ENCODE results near the gene ZNF678. TPM values are rescaled to one million over a fixed set of nuclear protein-coding genes. Genes with fewer than 3 reads are reported as not detected.
"Not testable (repeated sequence)": the region's sequence is repeated elsewhere in the genome, so short reads cannot be mapped to it uniquely, and the experiment has no call there.

ZNF678 gene
- total RNA-seq, 1 donor from 2014 or later = 15.2 TPM

DNA sequence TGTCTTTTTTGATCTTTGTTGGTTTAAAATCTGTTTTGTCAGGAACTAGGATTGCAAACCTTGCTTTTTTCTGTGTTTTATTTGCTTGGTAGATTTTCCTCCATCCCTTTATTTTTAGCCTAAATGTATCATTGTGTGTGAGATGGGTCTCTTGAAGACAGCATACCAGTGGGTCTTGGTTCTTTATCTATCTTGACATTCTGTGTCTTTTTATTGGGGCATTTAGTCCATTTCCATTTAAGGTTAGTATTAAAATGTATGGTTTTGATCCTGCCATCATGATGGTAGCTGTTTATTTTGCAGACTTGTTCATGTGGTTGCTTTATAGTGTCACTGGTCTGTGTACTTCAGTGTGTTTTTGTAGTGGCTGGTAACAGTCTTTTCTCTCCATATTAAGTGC lies 14.1 kb downstream of the ZNF678 start:
- intact Hi-C loops (cut with DNase I) = no loop called here
- Histone ChIP-seq H3K36me3 (no peaks in the 10 kb centered on the region), H3K4me1 (no peaks in the 10 kb centered on the region), H3K27ac (no peak overlapping the region), H3K27me3 (no peaks in the 10 kb centered on the region), H3K4me3 (no peak overlapping the region), H3K9me3 (no peaks in the 10 kb centered on the region)
- no peak for TF ChIP-seq POLR2A (IDR thresholded peaks at IDR 0.05)
- TF ChIP-seq POLR2AphosphoS5 (IDR thresholded peaks at IDR 0.05; ENCODE audit: insufficient read depth in 1 of 2, low read depth in 1 of 2) = no peak
- no peak for TF ChIP-seq CTCF (IDR thresholded peaks at IDR 0.05)
- DNase-seq (ENCODE audit: extremely low spot score in 2 of 2) = no peak

DNA sequence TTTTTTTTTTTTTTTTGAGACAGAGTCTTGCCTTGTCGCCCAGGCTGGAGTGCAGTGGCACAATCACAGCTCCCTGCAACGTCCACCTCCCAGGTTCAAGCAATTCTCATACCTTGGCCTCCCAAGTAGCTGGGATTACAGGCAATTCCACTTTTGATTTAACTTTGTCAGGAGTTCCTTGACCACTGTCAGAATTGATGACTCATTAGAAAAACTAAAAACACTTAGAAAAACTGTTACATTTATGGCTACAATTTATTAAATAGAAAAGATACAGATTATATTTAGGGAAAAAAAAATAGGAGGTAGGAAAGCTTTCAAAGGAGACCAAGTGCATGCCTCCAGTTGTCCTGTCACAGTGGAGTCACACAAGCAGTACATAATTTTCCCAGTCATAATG lies 20.0 kb downstream of the ZNF678 start:
- Histone ChIP-seq H3K27me3 (no peaks in the 10 kb centered on the region), H3K27ac (no peak overlapping the region), H3K4me3 (no peak overlapping the region), H3K4me1 (no peaks in the 10 kb centered on the region), H3K36me3 (peaks cover 0 to 6% of the 10 kb centered on the region in 2 donors), H3K9me3 (no peaks in the 10 kb centered on the region)
- intact Hi-C loops (cut with DNase I) = no loop called here
- TF ChIP-seq POLR2AphosphoS5 (IDR thresholded peaks at IDR 0.05; ENCODE audit: insufficient read depth in 1 of 2, low read depth in 1 of 2) (no peak), POLR2A (IDR thresholded peaks at IDR 0.05) (no peak), CTCF (IDR thresholded peaks at IDR 0.05) (no peak)
- no peak for DNase-seq (ENCODE audit: extremely low spot score in 2 of 2)

DNA sequence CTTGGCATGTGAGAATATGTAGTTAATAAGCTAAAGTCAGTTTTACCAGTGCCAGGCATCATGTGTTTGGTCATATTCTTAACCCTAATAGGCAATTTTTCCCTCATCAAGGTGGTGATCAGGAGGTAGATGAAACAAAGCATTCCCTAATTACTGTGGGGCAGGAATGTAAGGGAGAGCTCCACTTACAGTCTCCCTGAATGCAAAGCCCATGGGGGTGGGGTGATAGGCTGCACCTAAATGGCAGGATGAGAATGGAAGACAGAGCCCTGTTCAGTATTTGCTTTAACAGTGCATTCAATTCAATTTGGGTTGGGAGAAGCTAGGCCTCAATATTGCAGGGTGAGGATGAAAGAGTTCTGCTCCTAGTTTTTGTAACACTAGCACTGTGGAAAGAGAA lies 23.4 kb downstream of the ZNF678 start:
- Histone ChIP-seq H3K9me3 (no peaks in the 10 kb centered on the region), H3K4me3 (no peak overlapping the region), H3K36me3 (peaks cover 0 to 6% of the 10 kb centered on the region in 2 donors), H3K27ac (no peak overlapping the region), H3K27me3 (no peaks in the 10 kb centered on the region), H3K4me1 (no peaks in the 10 kb centered on the region)
- intact Hi-C loops (cut with DNase I) = no loop called here
- DNase-seq (ENCODE audit: extremely low spot score in 2 of 2) = no peak
- TF ChIP-seq CTCF (IDR thresholded peaks at IDR 0.05) (no peak), POLR2AphosphoS5 (IDR thresholded peaks at IDR 0.05; ENCODE audit: insufficient read depth in 1 of 2, low read depth in 1 of 2) (no peak), POLR2A (IDR thresholded peaks at IDR 0.05) (no peak)

DNA sequence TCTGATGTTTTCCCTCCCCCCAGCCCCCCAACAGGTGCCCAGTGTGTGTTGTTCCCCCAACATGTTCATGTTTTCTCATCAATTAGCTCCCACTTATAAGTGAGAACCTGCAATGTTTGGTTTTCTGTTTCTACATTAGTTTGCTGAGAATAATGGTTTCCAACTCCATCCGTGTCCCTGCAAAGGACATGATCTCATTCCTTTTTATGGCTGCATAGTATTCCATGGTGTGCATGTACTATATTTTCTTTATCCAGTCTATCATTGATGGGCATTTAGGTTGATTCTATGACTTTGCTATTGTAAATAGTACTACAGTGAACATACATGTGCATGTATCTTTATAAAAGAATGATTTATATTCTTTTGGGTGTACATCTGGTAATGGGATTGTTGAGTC lies 24.6 kb downstream of the ZNF678 start:
- TF ChIP-seq CTCF (IDR thresholded peaks at IDR 0.05) = no peak
- no peak for TF ChIP-seq POLR2AphosphoS5 (IDR thresholded peaks at IDR 0.05; ENCODE audit: insufficient read depth in 1 of 2, low read depth in 1 of 2)
- no peak for TF ChIP-seq POLR2A (IDR thresholded peaks at IDR 0.05)
- Histone ChIP-seq H3K9me3 (no peaks in the 10 kb centered on the region), H3K4me3 (no peak overlapping the region), H3K27ac (no peak overlapping the region), H3K4me1 (no peaks in the 10 kb centered on the region), H3K27me3 (no peaks in the 10 kb centered on the region), H3K36me3 (peaks cover 0 to 6% of the 10 kb centered on the region in 2 donors)
- intact Hi-C loops (cut with DNase I) = no loop called here
- no peak for DNase-seq (ENCODE audit: extremely low spot score in 2 of 2)

- intact Hi-C loops (cut with DNase I); H3K9me3 ChIP-seq; H3K27ac ChIP-seq: not testable (repeated sequence)
These were observed 25.4 kb downstream of the ZNF678 start for GRCh38 chr1:227588769-227589168.

DNA sequence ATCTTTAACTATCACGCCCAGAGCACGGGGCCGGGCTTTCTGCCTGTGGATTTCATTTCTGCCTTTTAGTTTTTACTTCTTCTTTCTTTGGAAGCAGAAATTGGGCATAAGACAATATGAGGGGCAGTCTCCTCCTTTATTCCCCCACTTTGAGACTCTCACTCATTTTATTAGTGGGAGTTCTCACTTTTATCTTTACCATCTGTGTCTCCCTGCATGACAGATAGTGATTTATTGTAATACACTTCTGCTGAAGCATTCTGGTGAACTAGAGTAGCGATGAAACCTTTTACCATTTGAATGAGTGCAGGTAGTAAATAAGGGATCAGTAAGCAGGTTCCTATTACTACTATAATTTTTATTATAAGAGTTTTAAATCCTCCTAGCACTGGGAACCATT lies 26.4 kb downstream of the ZNF678 start:
- DNase-seq (ENCODE audit: extremely low spot score in 2 of 2); H3K27me3 ChIP-seq; H3K27ac ChIP-seq; H3K4me3 ChIP-seq; intact Hi-C loops (cut with DNase I); H3K9me3 ChIP-seq; H3K36me3 ChIP-seq; H3K4me1 ChIP-seq: not testable (repeated sequence)

More at GRCh38 chr1:227588769-227589168, 25.4 kb downstream of the ZNF678 start:
- not testable (repeated sequence) for H3K36me3 ChIP-seq; H3K4me1 ChIP-seq; H3K4me3 ChIP-seq; H3K27me3 ChIP-seq; DNase-seq (ENCODE audit: extremely low spot score in 2 of 2)

DNA sequence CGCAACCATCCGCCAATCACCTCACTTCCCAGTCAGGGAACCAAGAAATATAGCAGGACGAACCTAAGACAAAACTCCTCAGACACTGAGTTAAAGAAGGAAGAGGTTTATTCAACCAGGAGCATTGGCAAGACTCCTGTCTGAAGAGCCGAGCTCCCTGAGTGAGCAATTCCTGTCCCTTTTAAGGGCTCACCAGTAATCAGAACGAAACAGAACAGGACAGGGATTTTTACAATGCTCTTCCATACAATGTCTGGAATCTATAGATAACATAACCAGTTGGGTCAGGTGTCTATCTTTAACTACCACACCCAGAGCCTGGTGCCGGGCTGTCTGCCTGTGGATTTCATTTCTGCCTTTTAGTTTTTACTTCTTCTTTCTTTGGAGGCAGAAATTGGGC lies 32.9 kb downstream of the ZNF678 start:
- intact Hi-C loops (cut with DNase I); H3K9me3 ChIP-seq: not testable (repeated sequence)

More for the DNA sequence above, 32.9 kb downstream of the ZNF678 start:
- not testable (repeated sequence) for DNase-seq (ENCODE audit: extremely low spot score in 2 of 2); H3K4me1 ChIP-seq; H3K27me3 ChIP-seq; H3K4me3 ChIP-seq; H3K36me3 ChIP-seq; H3K27ac ChIP-seq
